GM12878 (cell line): ENCODE results near the gene ATXN7L1.

ENCODE experiments used
- ATF2 ChIP-seq: IDR thresholded peaks from 2 replicates; pipeline ENCODE4 v1.6.1; 2012; ENCODE audit warnings: low read length, inconsistent platforms
- LARP7 ChIP-seq: fragments of 450-650 bp; IDR thresholded peaks from 2 replicates; pipeline ENCODE4 v1.6.1; 2017; ENCODE audit warnings: mild to moderate bottlenecking
- MTA2 ChIP-seq: fragments of 450-650 bp; IDR thresholded peaks from 2 replicates; pipeline ENCODE4 v1.6.1; 2016; ENCODE audit warnings: low read depth, mild to moderate bottlenecking, moderate library complexity
- MXI1 ChIP-seq: fragments of 150-350 bp; IDR thresholded peaks from 2 replicates; pipeline ENCODE4 v1.6.1; 2011; ENCODE audit warnings: low read depth, mild to moderate bottlenecking, inconsistent platforms, low read length, improper control_type of control experiment
- MYC ChIP-seq: IDR thresholded peaks from 2 replicates; pipeline ENCODE4 v1.6.1; 2011; ENCODE audit warnings: mild to moderate bottlenecking, low read length, moderate library complexity, inconsistent platforms; ENCODE audit not compliant: insufficient read depth, insufficient replicate concordance, insufficient read length, severe bottlenecking
- POLR2A ChIP-seq: IDR thresholded peaks from 2 replicates; pipeline ENCODE4 v1.6.1; 2011; ENCODE audit warnings: low read depth, mild to moderate bottlenecking, low read length
- POLR2AphosphoS5 ChIP-seq: IDR thresholded peaks from 2 replicates; pipeline ENCODE4 v1.6.1; 2011; ENCODE audit warnings: mild to moderate bottlenecking, low read length, inconsistent platforms
- RCOR1 ChIP-seq: conservative IDR thresholded peaks from 2 replicates; pipeline ENCODE4 v1.6.1; 2012; ENCODE audit warnings: low read depth, low read length, improper control_type of control experiment

- TF ChIP-seq MXI1: no peak
- no peak for TF ChIP-seq ATF2
- no peak for TF ChIP-seq MTA2
- no peak for TF ChIP-seq POLR2A
- TF ChIP-seq MYC: no peak
- no peak for TF ChIP-seq RCOR1
- TF ChIP-seq LARP7: no peak
- no peak for TF ChIP-seq POLR2AphosphoS5
These were observed 231.5 kb downstream of the ATXN7L1 start for GRCh38 chr7:105644937-105645336.
